ENCODE results near the gene CDS1.

GRCh38 chr4:84606645-84607044 lies 23.7 kb downstream of the CDS1 start:
- no peak for TF ChIP-seq POLR2AphosphoS5 (IDR thresholded peaks at IDR 0.05; ENCODE audit: low read depth, low read length)
- TF ChIP-seq, protein P1, sequence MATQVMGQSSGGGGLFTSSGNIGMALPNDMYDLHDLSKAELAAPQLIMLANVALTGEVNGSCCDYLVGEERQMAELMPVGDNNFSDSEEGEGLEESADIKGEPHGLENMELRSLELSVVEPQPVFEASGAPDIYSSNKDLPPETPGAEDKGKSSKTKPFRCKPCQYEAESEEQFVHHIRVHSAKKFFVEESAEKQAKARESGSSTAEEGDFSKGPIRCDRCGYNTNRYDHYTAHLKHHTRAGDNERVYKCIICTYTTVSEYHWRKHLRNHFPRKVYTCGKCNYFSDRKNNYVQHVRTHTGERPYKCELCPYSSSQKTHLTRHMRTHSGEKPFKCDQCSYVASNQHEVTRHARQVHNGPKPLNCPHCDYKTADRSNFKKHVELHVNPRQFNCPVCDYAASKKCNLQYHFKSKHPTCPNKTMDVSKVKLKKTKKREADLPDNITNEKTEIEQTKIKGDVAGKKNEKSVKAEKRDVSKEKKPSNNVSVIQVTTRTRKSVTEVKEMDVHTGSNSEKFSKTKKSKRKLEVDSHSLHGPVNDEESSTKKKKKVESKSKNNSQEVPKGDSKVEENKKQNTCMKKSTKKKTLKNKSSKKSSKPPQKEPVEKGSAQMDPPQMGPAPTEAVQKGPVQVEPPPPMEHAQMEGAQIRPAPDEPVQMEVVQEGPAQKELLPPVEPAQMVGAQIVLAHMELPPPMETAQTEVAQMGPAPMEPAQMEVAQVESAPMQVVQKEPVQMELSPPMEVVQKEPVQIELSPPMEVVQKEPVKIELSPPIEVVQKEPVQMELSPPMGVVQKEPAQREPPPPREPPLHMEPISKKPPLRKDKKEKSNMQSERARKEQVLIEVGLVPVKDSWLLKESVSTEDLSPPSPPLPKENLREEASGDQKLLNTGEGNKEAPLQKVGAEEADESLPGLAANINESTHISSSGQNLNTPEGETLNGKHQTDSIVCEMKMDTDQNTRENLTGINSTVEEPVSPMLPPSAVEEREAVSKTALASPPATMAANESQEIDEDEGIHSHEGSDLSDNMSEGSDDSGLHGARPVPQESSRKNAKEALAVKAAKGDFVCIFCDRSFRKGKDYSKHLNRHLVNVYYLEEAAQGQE (IDR thresholded peaks at IDR 0.05; ENCODE audit: insufficient read depth in 1 of 2, low read depth in 2 of 2, low read length in 1 of 2): no peak
- TF ChIP-seq, protein P2, sequence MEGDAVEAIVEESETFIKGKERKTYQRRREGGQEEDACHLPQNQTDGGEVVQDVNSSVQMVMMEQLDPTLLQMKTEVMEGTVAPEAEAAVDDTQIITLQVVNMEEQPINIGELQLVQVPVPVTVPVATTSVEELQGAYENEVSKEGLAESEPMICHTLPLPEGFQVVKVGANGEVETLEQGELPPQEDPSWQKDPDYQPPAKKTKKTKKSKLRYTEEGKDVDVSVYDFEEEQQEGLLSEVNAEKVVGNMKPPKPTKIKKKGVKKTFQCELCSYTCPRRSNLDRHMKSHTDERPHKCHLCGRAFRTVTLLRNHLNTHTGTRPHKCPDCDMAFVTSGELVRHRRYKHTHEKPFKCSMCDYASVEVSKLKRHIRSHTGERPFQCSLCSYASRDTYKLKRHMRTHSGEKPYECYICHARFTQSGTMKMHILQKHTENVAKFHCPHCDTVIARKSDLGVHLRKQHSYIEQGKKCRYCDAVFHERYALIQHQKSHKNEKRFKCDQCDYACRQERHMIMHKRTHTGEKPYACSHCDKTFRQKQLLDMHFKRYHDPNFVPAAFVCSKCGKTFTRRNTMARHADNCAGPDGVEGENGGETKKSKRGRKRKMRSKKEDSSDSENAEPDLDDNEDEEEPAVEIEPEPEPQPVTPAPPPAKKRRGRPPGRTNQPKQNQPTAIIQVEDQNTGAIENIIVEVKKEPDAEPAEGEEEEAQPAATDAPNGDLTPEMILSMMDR (IDR thresholded peaks at IDR 0.05): no peak
